Lower lobe of right lung (tissue), 2 donors: Measurements from ENCODE around the gene SMCO1. TPM values are rescaled to one million over a fixed set of nuclear protein-coding genes. Genes with fewer than 3 reads are reported as not detected.

ENCODE experiments used
- ATAC-seq, 2 donors: fragments of 200-7000 bp; cut with Tn5 transposase; one replicate each; pipeline ENCODE4 v1.9.1; 2020 to 2022; ENCODE audit warnings: mild to moderate bottlenecking in 2 of 2, moderate library complexity in 2 of 2
- DNase-seq: peaks from one replicate; pipeline ENCODE4 v3.0.0-alpha.2; 2020
- H3K27ac ChIP-seq: fragments of 200-600 bp; one replicate; pipeline ENCODE4 v1.8.0; 2022
- H3K27me3 ChIP-seq: fragments of 200-600 bp; one replicate; pipeline ENCODE4 v1.8.0; 2022; ENCODE audit warnings: low read depth
- H3K36me3 ChIP-seq: fragments of 200-600 bp; one replicate; pipeline ENCODE4 v1.8.0; 2022; ENCODE audit warnings: mild to moderate bottlenecking
- H3K4me1 ChIP-seq: fragments of 200-600 bp; one replicate; pipeline ENCODE4 v1.8.0; 2022
- H3K4me3 ChIP-seq: fragments of 200-600 bp; one replicate; pipeline ENCODE4 v1.8.0; 2022; ENCODE audit warnings: mild to moderate bottlenecking
- H3K9me3 ChIP-seq: fragments of 200-600 bp; one replicate; pipeline ENCODE4 v1.8.0; 2022
- CTCF ChIP-seq: fragments of 200-600 bp; IDR thresholded peaks from one replicate; pipeline ENCODE4 v1.8.0; 2022; ENCODE audit warnings: antibody characterized with exemption, mild to moderate bottlenecking
- intact Hi-C: fragments of 100-400 bp; cut with DNase I; formaldehyde crosslinking; loops from one replicate; pipeline ENCODE4 v1.11.0; 2022
- long read RNA-seq: library from polyadenylated mRNA; unstranded; transcript quantifications from one replicate; pipeline ENCODE4 v2.0.0, GENCODE V29; 2021
- total RNA-seq: library from RNA; stranded (reverse); fragmentation: NEBNext Ultra II Directional; extraction: Animal tissue kit (Norgen Biotek cat#: 25700); gene quantifications from one replicate; pipeline ENCODE4 v1.2.1, GENCODE V29; 2021
- donor health status: DM: no; HTN: yes; CAD: no; lungs with severe emphysema.

SMCO1 gene
- not detected for total RNA-seq
- long read RNA-seq = 0 reads

GRCh38 chr3:196514913-196515621 lies at the start of gene SMCO1:
TSS of gene SMCO1 (minus strand) at chr3:196515346. CDS start at chr3:196515209, 137 bp downstream.
- Histone ChIP-seq H3K4me1 (no peaks in the 10 kb centered on the region), H3K27me3 (no peaks in the 10 kb centered on the region), H3K36me3 (no peaks in the 10 kb centered on the region), H3K9me3 (peaks cover 24% of the 10 kb centered on the region), H3K27ac (no peak within 1 kb of the TSS), H3K4me3 (no peak within 1 kb of the TSS)
- intact Hi-C loops = no loop called here
- no peak for TF ChIP-seq CTCF
- DNase-seq (no peak), ATAC-seq (no peak)

- Histone ChIP-seq H3K4me1 (peaks cover 10% of the 10 kb centered on the region), H3K27ac (no peak overlapping the region), H3K9me3 (no peaks in the 10 kb centered on the region), H3K36me3 (peaks cover 29% of the 10 kb centered on the region), H3K27me3 (no peaks in the 10 kb centered on the region), H3K4me3 (no peak overlapping the region)
- DNase-seq (no peak), ATAC-seq (no peak)
- intact Hi-C loops = no loop called here
- TF ChIP-seq CTCF = no peak
Observed at GRCh38 chr3:196563721-196564225, 48.6 kb upstream of the SMCO1 start.

DNA sequence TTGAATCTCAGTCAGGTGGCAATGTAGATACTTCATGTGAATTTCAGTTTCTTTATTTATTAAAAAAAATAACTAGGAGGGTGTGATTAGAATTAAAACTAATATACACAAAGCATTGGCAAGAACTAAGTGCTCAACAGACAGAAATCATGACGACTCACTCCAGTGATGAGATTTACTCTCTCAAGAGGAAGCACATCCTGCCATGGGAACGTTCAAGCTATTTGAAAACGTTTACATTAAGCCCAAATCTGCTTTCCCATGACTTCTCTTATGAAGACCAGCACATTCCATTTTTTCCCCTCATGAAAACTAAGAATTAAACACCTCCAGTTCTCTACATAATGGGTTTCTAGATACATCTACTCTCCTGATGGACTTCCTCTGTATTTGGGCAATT lies 44.7 kb upstream of the SMCO1 start:
- no peaks in the 10 kb centered on the region for H3K4me1 ChIP-seq
- TF ChIP-seq CTCF = no peak
- ATAC-seq (no peak), DNase-seq (no peak)
- no peak overlapping the region for H3K27ac ChIP-seq
- H3K27me3 ChIP-seq = no peaks in the 10 kb centered on the region
- H3K4me3 ChIP-seq = no peak overlapping the region
- intact Hi-C loops = no loop called here
- peaks cover 23% of the 10 kb centered on the region for H3K36me3 ChIP-seq
- no peaks in the 10 kb centered on the region for H3K9me3 ChIP-seq

DNA sequence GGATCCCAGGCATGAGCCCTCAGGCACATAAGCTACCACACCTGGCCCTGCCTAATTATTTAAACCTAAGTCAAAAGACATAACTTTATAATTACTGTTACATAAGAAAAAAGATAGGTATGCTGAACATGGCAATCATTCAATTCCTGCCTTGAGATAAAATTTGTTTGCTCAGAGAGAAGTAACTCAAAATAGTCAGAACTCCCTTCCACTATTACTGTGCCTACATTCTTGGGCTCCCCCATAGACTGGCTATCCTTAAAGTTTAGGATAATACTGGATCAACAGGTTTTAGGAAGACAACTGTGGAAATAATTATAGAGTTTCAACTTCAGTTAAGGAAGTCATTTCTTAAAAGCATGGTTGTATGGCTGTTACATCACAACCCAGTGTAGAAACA lies 43.3 kb upstream of the SMCO1 start:
- Histone ChIP-seq H3K27me3 (no peaks in the 10 kb centered on the region), H3K36me3 (peaks cover 30% of the 10 kb centered on the region), H3K4me3 (no peak overlapping the region), H3K9me3 (no peaks in the 10 kb centered on the region), H3K27ac (no peak overlapping the region), H3K4me1 (no peaks in the 10 kb centered on the region)
- no peak for DNase-seq
- intact Hi-C loops = no loop called here
- no peak for ATAC-seq
- TF ChIP-seq CTCF = no peak

DNA sequence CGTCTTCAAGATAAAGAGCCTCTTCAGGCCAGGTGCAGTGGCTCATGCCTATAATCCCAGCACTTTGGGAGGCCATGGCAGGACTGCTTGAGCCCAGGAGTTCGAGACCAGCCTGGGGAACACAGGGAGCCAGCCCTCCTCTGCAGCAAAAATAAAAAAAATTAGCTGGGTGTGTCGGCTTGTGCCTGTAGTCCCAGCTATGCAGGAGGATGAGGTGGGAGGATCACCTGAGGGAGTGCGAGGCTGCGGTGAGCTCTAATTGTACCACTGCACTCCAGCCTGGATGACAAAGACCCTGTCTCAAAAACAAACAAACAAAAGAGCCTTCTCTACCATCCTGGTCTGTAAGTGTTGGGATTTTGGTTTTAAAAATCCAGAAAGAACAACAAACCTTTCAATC lies 42.1 kb upstream of the SMCO1 start:
- ATAC-seq = no peak
- intact Hi-C loops = no loop called here
- peaks cover 30% of the 10 kb centered on the region for H3K36me3 ChIP-seq

More for the DNA sequence above, 42.1 kb upstream of the SMCO1 start:
- no peaks in the 10 kb centered on the region for H3K9me3 ChIP-seq
- DNase-seq = no peak
- no peak overlapping the region for H3K4me3 ChIP-seq
- no peaks in the 10 kb centered on the region for H3K4me1 ChIP-seq
- H3K27me3 ChIP-seq = no peaks in the 10 kb centered on the region
- H3K27ac ChIP-seq = no peak overlapping the region
- no peak for TF ChIP-seq CTCF
